ENCODE results near the gene THOP1. TPM values are rescaled to one million over a fixed set of nuclear protein-coding genes. Genes with fewer than 3 reads are reported as not detected.

Gene THOP1
- total and polyA plus RNA-seq, 11 donors, result 36.8 to 114 (median 44.3) TPM

DNA sequence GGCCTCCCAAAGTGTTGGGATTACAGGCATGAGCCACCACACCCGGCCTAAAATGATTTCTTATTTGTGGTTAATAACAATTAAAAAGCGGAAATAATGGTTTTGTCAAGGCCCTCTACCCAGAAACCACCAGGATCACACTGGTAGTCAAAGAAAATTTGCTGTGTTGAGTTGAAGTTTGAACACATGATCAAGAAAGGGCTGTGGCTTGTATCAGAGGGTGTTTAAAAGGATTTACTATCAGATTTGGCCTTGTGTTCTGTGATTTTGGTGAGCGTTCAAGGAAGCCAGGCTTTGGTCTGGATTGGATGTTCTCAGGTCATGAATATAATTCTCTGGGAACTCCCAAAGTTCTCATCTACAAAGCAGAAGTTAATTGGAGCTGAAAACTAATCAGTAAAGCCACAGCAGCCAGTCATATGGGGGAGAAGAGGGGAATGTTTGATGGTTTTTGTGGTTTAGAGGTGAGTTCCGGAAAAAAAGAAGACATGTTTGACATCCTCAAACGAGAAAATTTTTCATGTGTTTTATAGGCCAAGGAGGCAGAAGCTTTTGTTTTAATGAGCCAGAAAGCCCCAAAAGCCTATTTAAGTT is 71.3 kb downstream of the THOP1 start:
- H3K4me1 ChIP-seq, result no peaks in the 10 kb centered on the region
- H3K36me3 ChIP-seq, result peaks cover 19 to 56% (median 28%) of the 10 kb centered on the region in 9 donors
- H3K27ac ChIP-seq, result no peak overlapping the region
- H3K27me3 ChIP-seq, result no peaks in the 10 kb centered on the region
- H3K4me3 ChIP-seq, result no peak overlapping the region
- DNase-seq (no peak), ATAC-seq (no peak)
- 93 to 98% (median 96%) methylated on average over 5 of the region's 5 CpGs for WGBS, 4 donors
- intact Hi-C loops (cut with DNase I), result no loop called here
- TF ChIP-seq POLR2A (IDR thresholded peaks at IDR 0.05) (no peak), CTCF (IDR thresholded peaks at IDR 0.05) (no peak)
- H3K9me3 ChIP-seq, result peaks cover 0 to 92% (median 68%) of the 10 kb centered on the region in 12 donors

- no peak for DNase-seq
- 67 to 83% (median 76%) methylated on average over 15 to 27 of the region's 27 CpGs for WGBS, 4 donors
- Histone ChIP-seq H3K4me1 (no peaks in the 10 kb centered on the region), H3K4me3 (no peak overlapping the region), H3K27me3 (no peaks in the 10 kb centered on the region), H3K27ac (no peak overlapping the region), H3K36me3 (peaks cover 0 to 33% (median 5%) of the 10 kb centered on the region in 9 donors), H3K9me3 (peaks cover 0 to 69% (median 45%) of the 10 kb centered on the region in 12 donors)
- intact Hi-C loops (cut with DNase I), result no loop called here
- no peak for TF ChIP-seq CTCF (IDR thresholded peaks at IDR 0.05)
- TF ChIP-seq POLR2A (IDR thresholded peaks at IDR 0.05), result no peak
- no peak for ATAC-seq
Measured at GRCh38 chr19:2858864-2859263, 73.6 kb downstream of the THOP1 start.

- Histone ChIP-seq H3K4me3 (no peak overlapping the region), H3K4me1 (no peaks in the 10 kb centered on the region), H3K36me3 (peaks cover 0 to under 1% (median 0%) of the 10 kb centered on the region in 9 donors), H3K27ac (no peak overlapping the region), H3K9me3 (peaks cover 0 to 20% (median 7%) of the 10 kb centered on the region in 12 donors), H3K27me3 (no peaks in the 10 kb centered on the region)
- ATAC-seq (peak in 3 of 4 donors; percentile 63 to 78 (median 73)), DNase-seq (no peak)
- intact Hi-C loops (cut with DNase I), result loop anchor here in 2 of 10 donors (10.0 kb wide), 2 partner anchors 209 to 219 kb away; no protein-coding TSS in a partner anchor
- 66 to 80% (median 68%) methylated on average over 10 of the region's 10 CpGs for WGBS, 4 donors
- no peak for TF ChIP-seq CTCF (IDR thresholded peaks at IDR 0.05)
- no peak for TF ChIP-seq POLR2A (IDR thresholded peaks at IDR 0.05)
Measured at GRCh38 chr19:2863816-2864215, 78.5 kb downstream of the THOP1 start.

Other genes starting within 250 kb of the THOP1 start
- gene GNG7, start 82.8 kb upstream of the THOP1 start, total RNA-seq, result 10 to 100 TPM; 13.9 to 46.4 (median 32.5) TPM
- 10 to 100 TPM; 11.7 to 22.5 TPM for gene GNG7, start 82.8 kb upstream of the THOP1 start, polyA plus RNA-seq
- gene DIRAS1, start 64.1 kb upstream of the THOP1 start, total RNA-seq, result 100 to 1,000 TPM in 6 of 9 donors, 10 to 100 TPM in 3; 77.4 to 191 (median 142) TPM
- gene DIRAS1, start 64.1 kb upstream of the THOP1 start, polyA plus RNA-seq, result 100 to 1,000 TPM; 112 to 168 TPM
- gene SLC39A3, start 45.5 kb upstream of the THOP1 start, total RNA-seq, result 10 to 100 TPM; 16.4 to 33.3 (median 21.7) TPM
- gene SLC39A3, start 45.5 kb upstream of the THOP1 start, polyA plus RNA-seq, result 10 to 100 TPM; 31.2 to 63.7 TPM
- 10 to 100 TPM; 47.4 to 76.8 (median 62.4) TPM for gene SGTA, start 2.2 kb upstream of the THOP1 start, total RNA-seq
- gene SGTA, start 2.2 kb upstream of the THOP1 start, polyA plus RNA-seq, result 100 to 1,000 TPM in 1 of 2 donors, 10 to 100 TPM in 1; 79.9 to 125 TPM
- 1 to 10 TPM; 2.7 to 6.1 (median 4.6) TPM for gene ZNF554, start 34.4 kb downstream of the THOP1 start, total RNA-seq
- gene ZNF554, start 34.4 kb downstream of the THOP1 start, polyA plus RNA-seq, result 1 to 10 TPM; 1.4 to 4.3 TPM
- gene ZNF555, start 56.0 kb downstream of the THOP1 start, total RNA-seq, result 10 to 100 TPM in 1 of 9 donors, 1 to 10 TPM in 8; 5.9 to 11.5 (median 8.2) TPM
- 1 to 10 TPM; 2.7 to 3.8 TPM for gene ZNF555, start 56.0 kb downstream of the THOP1 start, polyA plus RNA-seq
- gene ZNF556, start 81.8 kb downstream of the THOP1 start, total RNA-seq, result under 1 TPM in 2 of 9 donors, not detected in 7; 0.16 to 0.20 TPM
- gene ZNF556, start 81.8 kb downstream of the THOP1 start, polyA plus RNA-seq, result not detected
- gene ZNF57, start 115.4 kb downstream of the THOP1 start, total RNA-seq, result 1 to 10 TPM; 2.1 to 5.6 (median 3.3) TPM
- 1 to 10 TPM; 2.3 to 3.8 TPM for gene ZNF57, start 115.4 kb downstream of the THOP1 start, polyA plus RNA-seq
- gene ZNF77, start 159.5 kb downstream of the THOP1 start, total RNA-seq, result 1 to 10 TPM; 1.8 to 3.2 (median 2.3) TPM
- gene ZNF77, start 159.5 kb downstream of the THOP1 start, polyA plus RNA-seq, result 1 to 10 TPM; 1.7 to 2.5 TPM
- 1 to 10 TPM in 2 of 9 donors, under 1 TPM in 6, not detected in 1; 0.21 to 1.3 (median 0.57) TPM for gene TLE6, start 192.1 kb downstream of the THOP1 start, total RNA-seq
- 1 to 10 TPM; 1.3 to 1.4 TPM for gene TLE6, start 192.1 kb downstream of the THOP1 start, polyA plus RNA-seq
- gene TLE2, start 243.8 kb downstream of the THOP1 start, total RNA-seq, result 10 to 100 TPM; 34.6 to 75.1 (median 40.5) TPM
- 10 to 100 TPM; 36.0 to 41.4 TPM for gene TLE2, start 243.8 kb downstream of the THOP1 start, polyA plus RNA-seq

Measured in heart left ventricle (tissue), 16 donors.